HL-60 (cell line): ENCODE data around the gene SLC17A8.

Experiments used
- GABPA ChIP-seq: IDR thresholded peaks from 2 replicates; pipeline ENCODE4 v1.6.1; 2012; ENCODE audit warnings: low read depth
- POLR2AphosphoS5 ChIP-seq: IDR thresholded peaks from 2 replicates; pipeline ENCODE4 v1.6.1; 2012; ENCODE audit warnings: low read depth
- TF ChIP-seq, protein P1 (sequence below): IDR thresholded peaks from one replicate; pipeline ENCODE4 v1.5.1; 2011; ENCODE audit warnings: low read length, control low read depth, inconsistent platforms; ENCODE audit not compliant: insufficient read depth
- TF ChIP-seq, protein P2 (sequence below): IDR thresholded peaks from 2 replicates; pipeline ENCODE4 v1.6.1; 2012; ENCODE audit warnings: low read depth; ENCODE audit not compliant: insufficient replicate concordance

DNA sequence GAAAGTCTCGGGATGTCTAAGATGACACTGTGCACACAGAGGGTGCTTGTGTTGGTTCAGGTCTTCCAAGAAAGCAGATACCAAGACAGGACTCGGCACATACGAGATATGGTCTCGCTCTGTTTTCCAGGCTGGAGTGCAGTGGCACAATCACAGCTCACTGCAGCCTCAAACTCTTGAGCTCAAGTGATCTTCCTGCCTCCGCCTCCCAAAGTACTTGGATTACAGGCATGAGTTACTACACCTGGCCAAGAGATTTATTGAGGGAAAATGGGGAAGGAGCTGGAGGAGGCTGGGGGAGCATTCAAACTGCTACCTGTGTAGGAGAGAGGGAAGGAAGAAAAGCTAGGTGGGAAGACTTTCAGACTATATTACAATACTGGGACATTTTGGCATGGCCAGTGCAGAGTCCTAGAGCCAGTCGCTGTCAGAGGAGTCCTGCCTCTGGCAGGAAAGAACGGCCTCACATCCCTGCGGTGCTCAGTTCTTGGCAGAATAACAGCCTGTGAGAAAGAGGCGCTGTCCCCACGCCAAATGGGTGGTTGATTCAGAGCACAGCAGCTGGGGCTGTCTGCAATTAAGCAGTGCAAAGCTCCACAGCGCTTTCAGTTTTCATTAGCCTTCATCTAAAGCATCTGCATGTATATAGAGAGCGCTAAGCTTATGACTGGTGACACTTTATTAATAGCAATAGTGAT is 18.3 kb downstream of the SLC17A8 start:
- TF ChIP-seq, protein P1, sequence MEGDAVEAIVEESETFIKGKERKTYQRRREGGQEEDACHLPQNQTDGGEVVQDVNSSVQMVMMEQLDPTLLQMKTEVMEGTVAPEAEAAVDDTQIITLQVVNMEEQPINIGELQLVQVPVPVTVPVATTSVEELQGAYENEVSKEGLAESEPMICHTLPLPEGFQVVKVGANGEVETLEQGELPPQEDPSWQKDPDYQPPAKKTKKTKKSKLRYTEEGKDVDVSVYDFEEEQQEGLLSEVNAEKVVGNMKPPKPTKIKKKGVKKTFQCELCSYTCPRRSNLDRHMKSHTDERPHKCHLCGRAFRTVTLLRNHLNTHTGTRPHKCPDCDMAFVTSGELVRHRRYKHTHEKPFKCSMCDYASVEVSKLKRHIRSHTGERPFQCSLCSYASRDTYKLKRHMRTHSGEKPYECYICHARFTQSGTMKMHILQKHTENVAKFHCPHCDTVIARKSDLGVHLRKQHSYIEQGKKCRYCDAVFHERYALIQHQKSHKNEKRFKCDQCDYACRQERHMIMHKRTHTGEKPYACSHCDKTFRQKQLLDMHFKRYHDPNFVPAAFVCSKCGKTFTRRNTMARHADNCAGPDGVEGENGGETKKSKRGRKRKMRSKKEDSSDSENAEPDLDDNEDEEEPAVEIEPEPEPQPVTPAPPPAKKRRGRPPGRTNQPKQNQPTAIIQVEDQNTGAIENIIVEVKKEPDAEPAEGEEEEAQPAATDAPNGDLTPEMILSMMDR = no peak
- TF ChIP-seq, protein P2, sequence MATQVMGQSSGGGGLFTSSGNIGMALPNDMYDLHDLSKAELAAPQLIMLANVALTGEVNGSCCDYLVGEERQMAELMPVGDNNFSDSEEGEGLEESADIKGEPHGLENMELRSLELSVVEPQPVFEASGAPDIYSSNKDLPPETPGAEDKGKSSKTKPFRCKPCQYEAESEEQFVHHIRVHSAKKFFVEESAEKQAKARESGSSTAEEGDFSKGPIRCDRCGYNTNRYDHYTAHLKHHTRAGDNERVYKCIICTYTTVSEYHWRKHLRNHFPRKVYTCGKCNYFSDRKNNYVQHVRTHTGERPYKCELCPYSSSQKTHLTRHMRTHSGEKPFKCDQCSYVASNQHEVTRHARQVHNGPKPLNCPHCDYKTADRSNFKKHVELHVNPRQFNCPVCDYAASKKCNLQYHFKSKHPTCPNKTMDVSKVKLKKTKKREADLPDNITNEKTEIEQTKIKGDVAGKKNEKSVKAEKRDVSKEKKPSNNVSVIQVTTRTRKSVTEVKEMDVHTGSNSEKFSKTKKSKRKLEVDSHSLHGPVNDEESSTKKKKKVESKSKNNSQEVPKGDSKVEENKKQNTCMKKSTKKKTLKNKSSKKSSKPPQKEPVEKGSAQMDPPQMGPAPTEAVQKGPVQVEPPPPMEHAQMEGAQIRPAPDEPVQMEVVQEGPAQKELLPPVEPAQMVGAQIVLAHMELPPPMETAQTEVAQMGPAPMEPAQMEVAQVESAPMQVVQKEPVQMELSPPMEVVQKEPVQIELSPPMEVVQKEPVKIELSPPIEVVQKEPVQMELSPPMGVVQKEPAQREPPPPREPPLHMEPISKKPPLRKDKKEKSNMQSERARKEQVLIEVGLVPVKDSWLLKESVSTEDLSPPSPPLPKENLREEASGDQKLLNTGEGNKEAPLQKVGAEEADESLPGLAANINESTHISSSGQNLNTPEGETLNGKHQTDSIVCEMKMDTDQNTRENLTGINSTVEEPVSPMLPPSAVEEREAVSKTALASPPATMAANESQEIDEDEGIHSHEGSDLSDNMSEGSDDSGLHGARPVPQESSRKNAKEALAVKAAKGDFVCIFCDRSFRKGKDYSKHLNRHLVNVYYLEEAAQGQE = no peak
- TF ChIP-seq POLR2AphosphoS5 = no peak
- no peak for TF ChIP-seq GABPA
